HG03064 (cell line): ENCODE results near the gene PTPRD.
A peak's percentile ranks its signal among the peaks of the same experiment; 100 is the strongest.

ENCODE experiments used
- ATAC-seq: cut with Tn5 transposase; IDR thresholded peaks from one replicate; pipeline ENCODE4 v1.9.1; 2021; ENCODE audit warnings: low read depth; ENCODE audit not compliant: unreplicated experiment

Gene PTPRD

DNA sequence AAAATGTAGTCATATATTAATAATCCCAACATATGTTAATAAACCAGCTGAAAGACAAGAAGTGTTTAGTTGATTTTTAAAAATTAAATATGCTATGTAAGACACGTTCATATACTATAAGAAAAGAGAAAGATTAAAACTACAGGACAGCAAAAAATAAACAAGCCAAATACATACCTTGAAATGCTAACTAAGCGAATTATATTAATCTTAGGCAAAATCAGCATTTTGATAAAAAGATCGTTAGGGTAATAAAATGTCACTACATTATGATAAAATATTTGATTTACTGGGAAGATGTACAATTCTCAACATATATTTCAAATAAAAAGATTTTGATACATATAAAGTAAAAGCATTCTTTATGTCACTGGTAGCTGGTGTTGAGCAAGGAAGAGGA lies 938.3 kb downstream of the PTPRD start:
- ATAC-seq = no peak

DNA sequence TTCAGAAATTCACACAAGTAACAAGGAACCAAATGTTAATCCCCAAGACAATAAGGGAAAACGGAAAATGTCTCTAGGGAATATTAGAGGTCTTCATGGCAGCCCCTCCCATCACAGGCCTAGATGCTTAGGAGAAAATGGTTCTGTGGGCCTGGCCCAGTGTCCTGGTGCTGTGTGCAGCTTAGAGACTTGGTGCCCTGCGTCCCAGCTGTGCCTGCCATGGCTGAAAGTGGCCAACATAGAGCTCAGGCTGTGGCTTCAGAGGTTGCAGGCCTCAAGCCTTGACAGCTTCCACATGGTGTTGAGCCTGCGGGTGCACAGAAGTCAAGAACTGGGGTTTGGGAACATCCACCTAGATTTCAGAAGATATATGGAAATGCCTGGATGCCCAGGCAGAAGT lies 942.3 kb downstream of the PTPRD start:
- ATAC-seq = no peak

- ATAC-seq = no peak
These were observed 967.8 kb downstream of the PTPRD start for GRCh38 chr9:9645006-9645405.

- no peak for ATAC-seq
These were observed 981.5 kb downstream of the PTPRD start for GRCh38 chr9:9631284-9631683.

DNA sequence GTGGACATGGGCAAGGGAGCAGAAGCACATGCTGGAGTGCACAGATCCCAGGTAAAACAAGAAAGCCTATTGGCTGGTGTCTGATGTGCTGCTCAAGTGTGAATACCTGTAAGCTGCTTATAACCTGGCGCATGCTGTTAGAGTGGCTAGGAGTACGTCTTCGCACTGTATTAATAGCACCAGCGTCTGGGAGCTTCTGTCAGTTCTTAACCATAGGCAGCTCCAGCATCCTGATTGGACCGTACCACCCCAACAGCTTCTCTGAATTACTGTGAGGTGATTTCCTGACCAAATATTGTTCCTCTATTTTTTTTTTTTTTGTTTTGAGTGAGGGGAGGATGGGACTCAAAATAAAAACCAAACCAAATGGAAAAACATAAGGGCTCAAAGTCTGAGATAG lies 987.6 kb downstream of the PTPRD start:
- ATAC-seq = no peak

- ATAC-seq = no peak
These were observed 989.3 kb downstream of the PTPRD start for GRCh38 chr9:9623506-9623905.

- no peak for ATAC-seq
These were observed 991.4 kb downstream of the PTPRD start for GRCh38 chr9:9621355-9621940.

GRCh38 chr9:9620736-9621135 lies 992.1 kb downstream of the PTPRD start:
- ATAC-seq = no peak

GRCh38 chr9:9615086-9615485 lies 997.7 kb downstream of the PTPRD start:
- ATAC-seq = no peak

- ATAC-seq = no peak
These were observed 998.2 kb downstream of the PTPRD start for GRCh38 chr9:9614607-9615006.

DNA sequence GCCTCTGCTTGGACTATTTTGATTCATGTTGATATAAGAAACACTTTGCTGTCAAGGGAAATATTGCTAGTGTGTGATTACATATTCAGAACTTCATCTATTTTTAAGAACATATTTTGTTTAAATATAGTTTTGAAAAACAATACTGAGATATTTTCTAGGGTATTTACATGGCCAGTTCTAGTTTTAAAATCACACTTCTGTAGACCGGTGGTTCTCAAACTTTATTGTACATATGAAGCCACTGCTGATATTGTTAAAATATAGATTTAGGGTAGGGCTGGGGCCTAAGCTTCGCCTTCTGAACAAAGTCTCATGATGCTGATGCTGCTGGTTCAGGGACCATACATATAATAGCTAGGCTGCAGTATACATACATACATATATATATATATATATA lies 1000.0 kb downstream of the PTPRD start:
- ATAC-seq = peak; percentile 43

- peak; percentile 57 for ATAC-seq
These were observed 1000.5 kb downstream of the PTPRD start for GRCh38 chr9:9612270-9612669.

DNA sequence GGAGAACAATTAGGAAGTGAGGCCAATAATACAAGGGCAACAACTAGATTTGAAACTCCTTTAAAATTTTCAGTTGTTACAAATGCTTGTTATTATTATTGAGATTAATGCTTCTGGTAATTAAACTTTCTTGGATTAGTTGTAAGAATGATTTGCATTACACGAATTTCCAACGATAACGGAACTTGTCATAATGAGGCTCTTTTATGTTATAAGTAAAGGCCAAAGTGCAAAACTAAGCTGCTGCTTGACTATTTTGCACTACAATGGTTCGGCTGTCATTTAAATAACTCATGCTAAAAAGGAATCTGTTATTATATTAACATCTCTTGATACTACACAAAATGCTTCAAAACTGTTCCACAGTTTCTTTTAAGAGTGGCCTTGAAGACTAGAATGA lies 1007.1 kb downstream of the PTPRD start:
- ATAC-seq = no peak

- ATAC-seq = no peak
These were observed 1009.5 kb downstream of the PTPRD start for GRCh38 chr9:9603345-9603744.

- ATAC-seq = no peak
These were observed 1014.1 kb downstream of the PTPRD start for GRCh38 chr9:9598723-9599122.

DNA sequence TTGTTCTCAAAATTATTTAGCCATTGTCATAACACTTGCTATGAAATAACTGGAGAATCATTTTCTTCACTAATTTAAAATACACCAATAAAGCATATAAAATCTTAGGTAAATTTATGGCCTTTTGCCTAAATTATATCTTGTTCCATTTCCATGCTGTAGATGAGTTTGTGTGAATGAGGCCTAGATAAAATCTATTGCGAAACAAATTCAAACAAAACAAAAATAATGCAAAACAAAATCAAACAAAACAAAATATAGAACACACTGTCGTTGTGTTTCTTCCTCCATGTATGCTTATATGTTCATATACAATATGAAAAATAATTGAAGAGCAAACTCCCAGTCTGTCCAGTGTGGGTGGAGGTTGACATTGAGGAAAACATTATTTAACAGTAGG lies 1020.7 kb downstream of the PTPRD start:
- no peak for ATAC-seq

DNA sequence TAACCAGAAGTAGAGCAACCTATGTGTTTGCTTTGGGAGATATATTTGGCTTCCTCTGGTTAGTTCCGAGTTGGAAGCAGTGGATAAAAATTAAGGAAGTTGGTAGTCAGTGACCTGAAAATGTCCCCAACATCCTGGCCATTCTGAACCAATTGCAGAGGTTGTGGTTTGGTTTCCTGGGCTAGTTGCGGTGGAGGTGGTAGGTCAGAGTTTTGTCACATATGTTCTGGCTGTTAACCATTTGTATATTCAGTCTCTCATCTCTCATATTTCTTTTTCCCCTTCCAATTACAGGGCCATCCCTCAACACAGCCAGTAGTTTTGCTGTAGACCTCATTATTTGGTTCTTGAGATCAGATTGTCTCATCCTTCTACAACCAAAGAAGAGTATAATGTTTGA lies 1026.9 kb downstream of the PTPRD start:
- ATAC-seq = no peak

DNA sequence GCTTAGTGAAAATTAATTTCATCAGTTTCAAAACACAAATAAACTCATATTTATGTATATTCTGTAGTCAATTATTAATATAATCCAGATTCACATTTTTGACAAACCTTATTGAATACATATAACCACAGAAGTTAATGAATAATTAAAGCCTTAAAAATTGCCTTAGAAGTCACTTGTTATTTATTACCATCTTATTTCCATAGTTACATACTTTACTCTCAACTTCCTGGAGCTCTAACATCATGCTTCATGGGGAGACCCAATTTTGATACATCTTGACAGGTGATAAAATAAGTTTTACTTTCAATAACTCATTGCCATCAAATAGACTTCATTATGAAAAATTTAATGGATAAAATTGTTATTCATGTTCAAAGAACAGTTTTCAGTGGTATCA lies 1038.7 kb downstream of the PTPRD start:
- ATAC-seq = no peak

DNA sequence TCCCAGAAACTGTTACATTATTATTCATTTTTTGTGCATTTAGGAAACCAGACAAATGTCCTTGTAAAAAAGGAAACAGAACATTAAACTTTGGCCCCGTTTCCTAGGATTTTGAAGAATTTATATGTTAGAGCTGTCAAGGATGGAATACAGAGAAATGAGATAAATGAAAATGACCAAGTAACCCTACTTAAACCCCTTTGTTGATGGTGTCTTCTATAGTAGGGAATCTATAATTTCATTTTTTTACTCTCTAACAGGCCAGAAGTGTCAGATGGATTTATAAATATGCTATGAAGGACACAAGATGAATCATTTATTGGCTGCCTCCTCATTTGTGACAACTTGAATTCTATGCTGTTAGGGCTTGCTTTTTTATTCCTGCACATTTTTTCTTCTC lies 1047.1 kb downstream of the PTPRD start:
- ATAC-seq = no peak

DNA sequence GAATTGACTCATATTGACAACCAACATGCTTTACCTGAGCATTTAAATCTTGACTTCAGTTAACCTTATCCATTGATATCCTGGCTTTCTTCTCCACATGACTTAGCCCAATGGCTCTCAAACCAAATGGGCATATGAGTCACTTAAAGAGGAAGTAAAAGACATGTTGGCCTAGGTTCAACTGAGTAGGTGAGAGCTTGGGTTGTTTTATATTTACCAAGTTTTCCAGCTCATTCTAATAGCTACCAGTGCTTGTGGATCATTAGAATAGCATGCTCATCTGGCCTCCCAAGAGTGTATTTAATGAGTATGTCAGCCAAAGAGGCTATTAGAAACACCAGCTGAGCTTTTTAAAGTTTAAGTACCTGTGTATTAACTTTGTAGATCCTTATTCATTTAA lies 1049.0 kb downstream of the PTPRD start:
- ATAC-seq = no peak

DNA sequence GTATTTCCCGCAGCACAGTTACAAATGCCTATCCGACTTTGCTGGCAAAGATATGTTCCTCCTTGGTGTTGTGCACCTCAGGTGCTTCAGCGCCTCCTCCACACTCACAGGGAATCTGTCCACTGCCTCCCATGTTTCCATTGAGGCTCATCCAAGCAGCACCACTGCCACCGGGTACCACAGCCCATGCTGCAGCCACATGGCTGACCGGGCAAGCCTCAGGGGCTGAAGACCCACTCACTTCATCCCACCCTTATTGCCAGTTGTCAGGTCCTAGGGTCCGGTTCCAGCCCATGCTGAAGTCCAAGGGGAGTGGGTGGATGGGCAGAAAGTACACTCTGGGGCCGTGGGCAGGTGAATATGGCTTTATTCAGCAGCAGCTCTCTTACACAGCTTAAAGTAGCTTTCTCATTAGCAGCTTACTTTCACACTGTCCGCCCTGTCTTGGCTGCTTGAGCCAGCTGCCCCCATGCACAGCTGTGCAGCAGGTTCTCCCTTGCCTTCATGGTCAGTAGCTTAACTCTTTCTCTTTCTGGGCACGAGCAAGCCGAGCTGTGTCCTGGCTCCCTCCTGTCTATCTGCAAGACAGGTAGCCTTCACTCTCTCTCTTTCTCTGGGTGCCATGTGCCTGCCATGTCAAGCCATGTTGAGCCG lies 1052.3 kb downstream of the PTPRD start:
- no peak for ATAC-seq

DNA sequence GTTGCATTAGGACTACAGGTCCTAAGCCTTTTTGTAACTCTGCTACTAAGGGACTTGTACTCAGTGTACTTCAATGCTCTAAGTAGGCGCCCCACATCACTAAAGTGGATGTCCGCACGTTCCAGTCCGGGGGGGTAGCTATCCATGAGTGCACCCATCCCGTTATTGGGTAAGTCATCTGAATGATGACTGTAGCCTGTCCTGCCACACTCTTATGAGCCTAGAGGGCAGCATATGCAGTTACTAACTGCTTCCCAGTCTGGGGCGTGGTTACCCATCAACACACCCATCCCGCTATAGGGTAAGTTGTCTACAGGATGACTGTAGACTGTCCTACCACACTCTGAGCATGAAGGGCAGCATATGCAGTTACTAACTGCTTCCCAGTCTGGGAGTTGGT lies 1053.9 kb downstream of the PTPRD start:
- ATAC-seq = no peak
